GM13976 (cell line): Measurements from ENCODE around the gene MLLT6.

ENCODE experiments used
- DNase-seq: peaks from one replicate; pipeline ENCODE4 v3.0.0; 2012; ENCODE audit warnings: low spot score
- in situ Hi-C: fragments of 300-500 bp; cut with MboI; formaldehyde crosslinking; loops from one replicate; pipeline ENCODE4 v1.12.0; 2022; ENCODE audit warnings: low sequenced_read_pairs, mixed read lengths, inconsistent platforms; ENCODE audit not compliant: unreplicated experiment
- TF ChIP-seq, protein P1 (sequence below): IDR thresholded peaks from 2 replicates; pipeline ENCODE4 v1.5.1; 2012; ENCODE audit warnings: borderline replicate concordance, mild to moderate bottlenecking; ENCODE audit not compliant: insufficient read depth; ENCODE audit errors: extremely low read depth, missing control alignments, control extremely low read depth

MLLT6 gene

DNA sequence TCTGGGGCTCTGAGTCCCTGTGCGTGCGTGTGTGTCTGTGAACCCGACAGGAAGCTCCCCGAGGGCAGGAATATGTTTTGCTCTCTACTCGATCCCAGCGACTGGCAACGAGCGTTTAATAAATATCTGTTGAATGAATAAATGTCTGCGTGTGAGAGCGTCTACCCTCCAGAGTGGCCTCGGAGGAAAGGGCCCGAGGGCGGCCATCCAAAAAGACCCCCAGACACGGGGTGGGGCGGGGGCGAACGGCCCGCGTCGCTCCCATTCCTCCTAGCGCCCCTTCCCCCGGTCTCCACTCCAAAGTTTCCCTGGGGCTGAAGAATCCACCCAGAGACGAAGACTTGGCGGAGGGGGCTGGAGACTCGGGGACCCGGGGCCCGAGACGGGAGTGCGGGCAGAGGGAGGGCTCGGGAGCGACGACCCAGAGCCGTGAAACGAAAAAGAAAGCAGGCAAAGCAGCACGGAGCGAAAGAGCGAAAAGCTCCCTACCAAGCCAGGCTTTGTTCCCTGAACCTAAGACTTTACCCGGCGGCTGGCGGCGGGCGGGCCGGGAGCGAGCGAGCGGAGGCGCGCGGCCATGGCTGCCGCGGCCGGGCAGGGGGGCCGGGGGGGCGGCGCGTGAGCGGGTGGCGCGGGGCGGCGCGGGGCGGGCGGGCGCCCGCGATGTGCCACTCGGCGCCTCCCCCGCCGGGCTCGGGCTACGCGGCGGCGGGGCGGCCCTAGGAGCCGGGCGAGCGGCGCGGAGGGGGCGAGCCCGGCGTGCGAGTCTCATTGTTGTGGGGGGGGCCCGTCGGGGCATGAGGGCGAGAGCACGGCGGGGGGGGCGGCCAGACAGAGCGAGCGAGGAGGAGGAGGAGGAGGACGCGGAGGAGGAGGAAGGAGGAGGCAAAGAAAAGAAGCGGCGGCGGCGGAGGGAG is at the start of gene MLLT6:
MLLT6 (plus strand) TSS at position 668 of the 917 bp plus-strand sequence. CDS start 360 bp downstream, outside the sequence.
- DNase-seq, result peak; percentile 79
- in situ Hi-C loops, result no loop called here
- TF ChIP-seq, protein P1, sequence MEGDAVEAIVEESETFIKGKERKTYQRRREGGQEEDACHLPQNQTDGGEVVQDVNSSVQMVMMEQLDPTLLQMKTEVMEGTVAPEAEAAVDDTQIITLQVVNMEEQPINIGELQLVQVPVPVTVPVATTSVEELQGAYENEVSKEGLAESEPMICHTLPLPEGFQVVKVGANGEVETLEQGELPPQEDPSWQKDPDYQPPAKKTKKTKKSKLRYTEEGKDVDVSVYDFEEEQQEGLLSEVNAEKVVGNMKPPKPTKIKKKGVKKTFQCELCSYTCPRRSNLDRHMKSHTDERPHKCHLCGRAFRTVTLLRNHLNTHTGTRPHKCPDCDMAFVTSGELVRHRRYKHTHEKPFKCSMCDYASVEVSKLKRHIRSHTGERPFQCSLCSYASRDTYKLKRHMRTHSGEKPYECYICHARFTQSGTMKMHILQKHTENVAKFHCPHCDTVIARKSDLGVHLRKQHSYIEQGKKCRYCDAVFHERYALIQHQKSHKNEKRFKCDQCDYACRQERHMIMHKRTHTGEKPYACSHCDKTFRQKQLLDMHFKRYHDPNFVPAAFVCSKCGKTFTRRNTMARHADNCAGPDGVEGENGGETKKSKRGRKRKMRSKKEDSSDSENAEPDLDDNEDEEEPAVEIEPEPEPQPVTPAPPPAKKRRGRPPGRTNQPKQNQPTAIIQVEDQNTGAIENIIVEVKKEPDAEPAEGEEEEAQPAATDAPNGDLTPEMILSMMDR, result no peak

DNA sequence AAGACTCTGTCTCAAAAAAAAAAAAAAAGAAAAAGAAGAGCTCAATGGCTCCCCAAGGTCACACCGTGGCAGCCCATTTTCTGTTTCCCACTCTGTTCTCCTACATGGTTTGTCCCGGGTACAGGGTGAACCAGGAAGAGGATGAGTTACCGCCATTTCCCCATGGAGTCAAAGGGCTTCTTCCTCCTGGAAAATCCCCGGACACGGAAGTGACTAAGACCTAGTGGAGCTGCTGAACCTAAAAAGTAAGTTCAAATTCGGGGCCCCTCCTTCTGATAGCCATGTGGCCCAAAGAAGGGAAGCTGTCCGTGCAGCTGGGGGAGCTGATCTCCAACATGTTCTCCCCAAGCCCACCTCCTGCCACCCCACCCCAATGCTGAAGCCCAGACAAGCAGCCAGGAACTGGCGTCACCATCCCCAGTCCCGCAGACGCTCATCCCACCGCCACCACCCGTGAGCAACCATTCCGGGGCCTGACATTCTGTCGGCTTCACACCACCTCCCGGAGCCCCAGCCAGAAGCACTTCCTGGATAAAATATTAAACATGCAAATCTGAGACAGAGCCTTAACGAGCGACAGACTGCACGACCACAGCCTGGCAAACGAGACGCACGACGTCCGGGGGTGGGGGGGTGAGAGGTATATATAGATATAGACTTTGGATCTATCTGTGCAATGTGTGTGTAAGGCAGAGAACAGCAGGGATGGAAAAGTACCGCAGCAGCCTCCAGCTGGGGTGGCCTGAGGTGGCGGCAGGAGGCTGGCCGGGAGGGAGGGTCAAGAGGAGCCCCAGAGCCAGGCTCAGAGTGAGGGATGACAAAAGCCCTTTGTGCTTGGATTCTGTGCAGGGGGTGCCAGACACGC is 47.9 kb upstream of the MLLT6 start:
- TF ChIP-seq, protein P1, result no peak
- in situ Hi-C loops, result loop anchor here (10.0 kb wide), 1 partner anchor 222 kb away; no protein-coding TSS in a partner anchor
- peak; percentile 18 for DNase-seq

DNA sequence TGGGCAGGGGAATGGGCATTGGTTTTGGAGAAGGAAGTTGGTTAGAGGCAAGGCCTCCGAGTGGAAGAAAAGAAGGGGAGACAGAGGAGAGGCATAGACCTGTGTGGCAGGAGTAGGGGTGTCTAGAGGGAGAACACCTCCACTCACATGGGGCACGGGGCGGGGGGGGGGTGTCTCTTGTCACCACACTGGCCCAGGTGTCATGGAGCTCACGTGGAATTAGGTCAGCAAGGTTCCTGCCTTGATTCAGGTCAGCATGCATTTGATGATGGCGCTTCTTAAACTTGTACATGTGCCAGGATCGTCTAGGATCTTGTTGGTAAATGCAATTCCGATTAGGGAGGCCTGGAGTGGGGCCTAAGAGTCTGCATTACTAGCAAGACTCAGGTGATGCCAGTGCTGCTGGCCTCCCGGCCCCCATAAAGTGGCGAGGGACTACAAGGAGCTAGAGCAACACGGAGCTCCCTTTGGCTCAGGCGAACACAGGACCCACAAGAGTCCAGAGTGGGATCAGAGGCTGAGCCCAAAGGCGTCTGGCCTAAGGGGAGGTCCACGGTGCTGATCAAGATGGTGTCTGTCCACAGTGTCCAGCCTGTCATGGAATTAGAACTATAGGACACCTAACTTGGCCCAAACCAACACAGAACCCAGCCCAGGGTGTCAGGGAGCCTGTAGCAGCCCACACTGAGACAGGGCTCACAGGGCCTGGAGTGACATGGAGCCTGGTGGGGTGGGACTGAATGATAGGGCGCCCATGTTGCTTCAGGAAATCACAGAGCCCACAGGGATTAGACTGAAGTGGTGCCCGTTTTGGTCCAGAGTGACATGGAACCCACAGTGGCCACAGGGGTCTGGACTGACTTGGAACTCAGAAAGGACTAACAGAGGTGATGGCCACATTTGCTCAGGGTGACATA is 47.0 kb upstream of the MLLT6 start:
- TF ChIP-seq, protein P1, result no peak
- DNase-seq, result peak; percentile 29
- in situ Hi-C loops, result loop anchor here (10.0 kb wide), 1 partner anchor 223 kb away; no protein-coding TSS in a partner anchor

GRCh38 chr17:38658741-38659345 is 46.2 kb upstream of the MLLT6 start:
- DNase-seq, result peak; percentile 63
- in situ Hi-C loops, result loop anchor here (10.0 kb wide), 1 partner anchor 224 kb away; no protein-coding TSS in a partner anchor
- TF ChIP-seq, protein P1, result no peak

- TF ChIP-seq, protein P1, result no peak
- in situ Hi-C loops, result loop anchor here (10.0 kb wide), 1 partner anchor 225 kb away; no protein-coding TSS in a partner anchor
- DNase-seq, result no peak
These were observed 45.7 kb upstream of the MLLT6 start for GRCh38 chr17:38659415-38659814.
